Measurements from ENCODE around the gene CYTH4.

The CYTH4 gene

GRCh38 chr22:37283393-37283937, 1.2 kb downstream of the CYTH4 start:
- Histone ChIP-seq H3K4me1 (ENCODE audit: control insufficient read depth, insufficient read depth, low read length) (no peaks in the 10 kb centered on the region), H3K9ac (ENCODE audit: low read length in 2 of 2) (no peak overlapping the region), H3K9me3 (ENCODE audit: control insufficient read depth in 2 of 2, low read length in 2 of 2) (no peaks in the 10 kb centered on the region), H3K27ac (ENCODE audit: low read length) (no peak overlapping the region), H3K36me3 (ENCODE audit: control insufficient read depth in 2 of 2, insufficient read depth in 2 of 2, low read length in 2 of 2) (no peaks in the 10 kb centered on the region), H3K4me3 (ENCODE audit: low read length in 2 of 2) (peak overlapping the region in 1 of 2 donors; percentile 8), H3K27me3 (ENCODE audit: control insufficient read depth in 1 of 2, insufficient read depth in 2 of 2, low read length in 2 of 2) (peaks cover 20 to 27% of the 10 kb centered on the region in 2 donors)

GRCh38 chr22:37284126-37284804, 2.0 kb downstream of the CYTH4 start:
- H3K27ac ChIP-seq (ENCODE audit: low read length) = no peak overlapping the region
- no peaks in the 10 kb centered on the region for H3K9me3 ChIP-seq (ENCODE audit: control insufficient read depth in 2 of 2, low read length in 2 of 2)
- H3K36me3 ChIP-seq (ENCODE audit: control insufficient read depth in 2 of 2, insufficient read depth in 2 of 2, low read length in 2 of 2) = no peaks in the 10 kb centered on the region
- no peak overlapping the region for H3K9ac ChIP-seq (ENCODE audit: low read length in 2 of 2)
- H3K4me1 ChIP-seq (ENCODE audit: control insufficient read depth, insufficient read depth, low read length) = no peaks in the 10 kb centered on the region
- H3K4me3 ChIP-seq (ENCODE audit: low read length in 2 of 2) = peak overlapping the region in 1 of 2 donors; percentile 8
- H3K27me3 ChIP-seq (ENCODE audit: control insufficient read depth in 1 of 2, insufficient read depth in 2 of 2, low read length in 2 of 2) = peaks cover 14 to 25% of the 10 kb centered on the region in 2 donors

- H3K9ac ChIP-seq (ENCODE audit: low read length in 2 of 2) = no peak overlapping the region
Measured at GRCh38 chr22:37284805-37285355, 2.6 kb downstream of the CYTH4 start.

GRCh38 chr22:37285937-37286336, 3.6 kb downstream of the CYTH4 start:
- H3K27ac ChIP-seq (ENCODE audit: low read length) = no peak overlapping the region
- H3K4me3 ChIP-seq (ENCODE audit: low read length in 2 of 2) = no peak overlapping the region
- H3K9ac ChIP-seq (ENCODE audit: low read length in 2 of 2) = no peak overlapping the region
- peaks cover 14 to 26% of the 10 kb centered on the region in 2 donors for H3K27me3 ChIP-seq (ENCODE audit: control insufficient read depth in 1 of 2, insufficient read depth in 2 of 2, low read length in 2 of 2)
- H3K36me3 ChIP-seq (ENCODE audit: control insufficient read depth in 2 of 2, insufficient read depth in 2 of 2, low read length in 2 of 2) = no peaks in the 10 kb centered on the region
- H3K4me1 ChIP-seq (ENCODE audit: control insufficient read depth, insufficient read depth, low read length) = no peaks in the 10 kb centered on the region
- H3K9me3 ChIP-seq (ENCODE audit: control insufficient read depth in 2 of 2, low read length in 2 of 2) = no peaks in the 10 kb centered on the region

More at GRCh38 chr22:37284805-37285355, 2.6 kb downstream of the CYTH4 start:
- no peak overlapping the region for H3K4me3 ChIP-seq (ENCODE audit: low read length in 2 of 2)
- peaks cover 14 to 26% of the 10 kb centered on the region in 2 donors for H3K27me3 ChIP-seq (ENCODE audit: control insufficient read depth in 1 of 2, insufficient read depth in 2 of 2, low read length in 2 of 2)
- no peaks in the 10 kb centered on the region for H3K9me3 ChIP-seq (ENCODE audit: control insufficient read depth in 2 of 2, low read length in 2 of 2)
- H3K4me1 ChIP-seq (ENCODE audit: control insufficient read depth, insufficient read depth, low read length) = no peaks in the 10 kb centered on the region
- H3K36me3 ChIP-seq (ENCODE audit: control insufficient read depth in 2 of 2, insufficient read depth in 2 of 2, low read length in 2 of 2) = no peaks in the 10 kb centered on the region
- no peak overlapping the region for H3K27ac ChIP-seq (ENCODE audit: low read length)

DNA sequence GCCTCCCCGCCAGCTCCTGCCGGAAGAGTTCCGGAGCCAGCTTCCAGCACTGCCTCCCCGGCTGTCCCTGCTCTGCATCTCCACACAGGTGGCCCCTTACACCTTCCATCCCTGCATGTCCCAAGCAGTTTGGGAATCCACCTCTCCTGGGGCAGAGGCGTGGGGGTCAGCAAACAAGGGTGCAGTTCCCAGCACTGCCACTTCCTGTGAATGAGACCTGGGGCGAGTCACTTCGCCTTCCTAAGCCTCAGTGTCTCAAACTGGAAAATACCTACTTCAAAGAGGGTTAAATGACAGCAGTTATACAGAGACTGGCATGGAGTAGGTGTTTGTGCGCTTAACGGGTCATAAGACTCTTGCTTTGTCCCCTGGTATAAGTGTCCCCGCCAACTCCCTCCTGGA, 5.2 kb downstream of the CYTH4 start:
- no peaks in the 10 kb centered on the region for H3K4me1 ChIP-seq (ENCODE audit: control insufficient read depth, insufficient read depth, low read length)
- no peak overlapping the region for H3K9ac ChIP-seq (ENCODE audit: low read length in 2 of 2)
- no peaks in the 10 kb centered on the region for H3K36me3 ChIP-seq (ENCODE audit: control insufficient read depth in 2 of 2, insufficient read depth in 2 of 2, low read length in 2 of 2)
- H3K27me3 ChIP-seq (ENCODE audit: control insufficient read depth in 1 of 2, insufficient read depth in 2 of 2, low read length in 2 of 2) = peaks cover 11 to 21% of the 10 kb centered on the region in 2 donors
- no peak overlapping the region for H3K4me3 ChIP-seq (ENCODE audit: low read length in 2 of 2)
- H3K9me3 ChIP-seq (ENCODE audit: control insufficient read depth in 2 of 2, low read length in 2 of 2) = peaks cover 0 to 8% of the 10 kb centered on the region in 2 donors
- no peak overlapping the region for H3K27ac ChIP-seq (ENCODE audit: low read length)

- Histone ChIP-seq H3K9ac (ENCODE audit: low read length in 2 of 2) (no peak overlapping the region), H3K4me3 (ENCODE audit: low read length in 2 of 2) (no peak overlapping the region), H3K36me3 (ENCODE audit: control insufficient read depth in 2 of 2, insufficient read depth in 2 of 2, low read length in 2 of 2) (no peaks in the 10 kb centered on the region), H3K27me3 (ENCODE audit: control insufficient read depth in 1 of 2, insufficient read depth in 2 of 2, low read length in 2 of 2) (peaks cover 5 to 22% of the 10 kb centered on the region in 2 donors), H3K4me1 (ENCODE audit: control insufficient read depth, insufficient read depth, low read length) (no peaks in the 10 kb centered on the region), H3K9me3 (ENCODE audit: control insufficient read depth in 2 of 2, low read length in 2 of 2) (peaks cover 0 to 8% of the 10 kb centered on the region in 2 donors), H3K27ac (ENCODE audit: low read length) (no peak overlapping the region)
Measured at GRCh38 chr22:37288521-37288920, 6.2 kb downstream of the CYTH4 start.

GRCh38 chr22:37289156-37289735, 6.9 kb downstream of the CYTH4 start:
- peaks cover 8 to 20% of the 10 kb centered on the region in 2 donors for H3K27me3 ChIP-seq (ENCODE audit: control insufficient read depth in 1 of 2, insufficient read depth in 2 of 2, low read length in 2 of 2)

GRCh38 chr22:37290737-37291136, 8.4 kb downstream of the CYTH4 start:
- Histone ChIP-seq H3K9ac (ENCODE audit: low read length in 2 of 2) (no peak overlapping the region), H3K9me3 (ENCODE audit: control insufficient read depth in 2 of 2, low read length in 2 of 2) (peaks cover 0 to 8% of the 10 kb centered on the region in 2 donors), H3K4me3 (ENCODE audit: low read length in 2 of 2) (no peak overlapping the region), H3K4me1 (ENCODE audit: control insufficient read depth, insufficient read depth, low read length) (no peaks in the 10 kb centered on the region), H3K36me3 (ENCODE audit: control insufficient read depth in 2 of 2, insufficient read depth in 2 of 2, low read length in 2 of 2) (no peaks in the 10 kb centered on the region), H3K27me3 (ENCODE audit: control insufficient read depth in 1 of 2, insufficient read depth in 2 of 2, low read length in 2 of 2) (peaks cover 8 to 17% of the 10 kb centered on the region in 2 donors), H3K27ac (ENCODE audit: low read length) (no peak overlapping the region)

More at GRCh38 chr22:37289156-37289735, 6.9 kb downstream of the CYTH4 start:
- no peak overlapping the region for H3K9ac ChIP-seq (ENCODE audit: low read length in 2 of 2)
- no peak overlapping the region for H3K27ac ChIP-seq (ENCODE audit: low read length)
- H3K4me1 ChIP-seq (ENCODE audit: control insufficient read depth, insufficient read depth, low read length) = no peaks in the 10 kb centered on the region
- H3K4me3 ChIP-seq (ENCODE audit: low read length in 2 of 2) = no peak overlapping the region
- no peaks in the 10 kb centered on the region for H3K36me3 ChIP-seq (ENCODE audit: control insufficient read depth in 2 of 2, insufficient read depth in 2 of 2, low read length in 2 of 2)
- H3K9me3 ChIP-seq (ENCODE audit: control insufficient read depth in 2 of 2, low read length in 2 of 2) = peaks cover 0 to 8% of the 10 kb centered on the region in 2 donors

DNA sequence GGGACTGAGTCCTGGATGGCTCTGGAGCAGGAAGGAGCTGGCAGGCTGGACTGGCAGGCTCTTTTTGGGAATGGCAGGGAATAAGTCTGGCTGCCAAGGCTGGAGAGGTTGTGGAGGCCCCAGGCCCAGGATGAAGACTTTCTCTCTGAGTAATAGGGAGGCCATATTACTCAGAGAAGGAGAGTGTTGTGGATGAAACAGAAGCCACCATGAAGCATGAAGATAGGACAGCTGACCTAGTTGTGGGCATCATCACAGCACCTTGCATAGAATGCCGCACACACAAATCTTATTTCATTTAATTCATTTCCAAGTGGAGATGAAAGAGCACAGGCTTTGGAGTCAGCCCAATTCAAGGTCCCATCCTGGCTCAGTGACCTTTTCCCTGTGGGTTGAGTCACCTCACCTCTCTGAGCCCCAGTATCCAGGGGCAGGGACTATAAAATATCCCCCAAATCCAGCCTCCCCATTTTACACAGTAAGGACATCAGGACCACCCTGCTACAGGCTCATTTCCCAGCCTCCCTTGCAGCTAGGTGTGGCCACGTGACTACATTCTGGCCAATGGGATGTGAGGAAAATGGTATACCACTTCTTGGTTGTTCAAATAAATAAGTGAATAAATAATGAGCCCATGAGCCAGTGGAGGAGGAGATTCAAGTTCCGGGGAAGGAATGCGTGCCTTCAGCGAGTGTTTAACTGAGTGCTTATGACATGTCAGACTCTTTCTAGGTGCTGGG, 9.4 kb downstream of the CYTH4 start:
- Histone ChIP-seq H3K4me1 (ENCODE audit: control insufficient read depth, insufficient read depth, low read length) (no peaks in the 10 kb centered on the region), H3K36me3 (ENCODE audit: control insufficient read depth in 2 of 2, insufficient read depth in 2 of 2, low read length in 2 of 2) (no peaks in the 10 kb centered on the region), H3K9ac (ENCODE audit: low read length in 2 of 2) (no peak overlapping the region), H3K4me3 (ENCODE audit: low read length in 2 of 2) (no peak overlapping the region), H3K27ac (ENCODE audit: low read length) (no peak overlapping the region), H3K27me3 (ENCODE audit: control insufficient read depth in 1 of 2, insufficient read depth in 2 of 2, low read length in 2 of 2) (peaks cover 8 to 16% of the 10 kb centered on the region in 2 donors), H3K9me3 (ENCODE audit: control insufficient read depth in 2 of 2, low read length in 2 of 2) (peaks cover 0 to 8% of the 10 kb centered on the region in 2 donors)

DNA sequence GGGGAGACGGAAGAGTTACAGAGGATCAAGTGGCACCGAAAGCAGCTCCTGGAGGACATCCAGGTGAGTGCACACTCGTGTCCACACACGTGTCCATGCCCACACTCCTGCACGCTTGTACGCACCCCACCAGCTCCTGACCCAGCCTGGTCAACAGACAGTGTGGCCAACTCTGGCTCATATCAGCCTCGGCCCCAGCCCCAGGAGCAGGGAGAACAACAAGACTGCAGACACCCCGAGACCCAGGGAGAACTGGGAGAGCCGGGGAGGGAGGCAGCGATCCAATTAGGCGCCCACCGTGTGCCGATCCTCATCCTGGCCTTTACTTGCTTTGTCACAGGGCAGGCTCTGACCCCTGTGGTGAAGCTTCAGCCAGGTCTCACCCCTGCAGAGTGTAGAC, 10.3 kb downstream of the CYTH4 start:
- no peaks in the 10 kb centered on the region for H3K36me3 ChIP-seq (ENCODE audit: control insufficient read depth in 2 of 2, insufficient read depth in 2 of 2, low read length in 2 of 2)
- H3K9me3 ChIP-seq (ENCODE audit: control insufficient read depth in 2 of 2, low read length in 2 of 2) = peaks cover 0 to 8% of the 10 kb centered on the region in 2 donors
- H3K27me3 ChIP-seq (ENCODE audit: control insufficient read depth in 1 of 2, insufficient read depth in 2 of 2, low read length in 2 of 2) = peaks cover 8 to 16% of the 10 kb centered on the region in 2 donors
- no peak overlapping the region for H3K9ac ChIP-seq (ENCODE audit: low read length in 2 of 2)
- no peaks in the 10 kb centered on the region for H3K4me1 ChIP-seq (ENCODE audit: control insufficient read depth, insufficient read depth, low read length)
- no peak overlapping the region for H3K27ac ChIP-seq (ENCODE audit: low read length)
- no peak overlapping the region for H3K4me3 ChIP-seq (ENCODE audit: low read length in 2 of 2)

Data from stomach smooth muscle (tissue), 2 donors.